HG03520 (cell line): ENCODE data around the gene ITPA.

Experiments used
- ATAC-seq: cut with Tn5 transposase; IDR thresholded peaks from one replicate; pipeline ENCODE4 v1.9.1; 2021; ENCODE audit warnings: mild to moderate bottlenecking, moderate library complexity; ENCODE audit not compliant: unreplicated experiment

Gene ITPA

GRCh38 chr20:3226093-3226492 is 16.8 kb downstream of the ITPA start:
- no peak for ATAC-seq

- ATAC-seq, result no peak
These were observed 17.6 kb downstream of the ITPA start for GRCh38 chr20:3226864-3227263.

GRCh38 chr20:3227506-3227905 is 18.2 kb downstream of the ITPA start:
- ATAC-seq, result no peak

GRCh38 chr20:3227936-3228749 is 18.8 kb downstream of the ITPA start:
- ATAC-seq, result no peak

GRCh38 chr20:3228750-3229032 is 19.4 kb downstream of the ITPA start:
- no peak for ATAC-seq

- no peak for ATAC-seq
These were observed 19.9 kb downstream of the ITPA start for GRCh38 chr20:3229158-3229557.

GRCh38 chr20:3229798-3230197 is 20.5 kb downstream of the ITPA start:
- no peak for ATAC-seq

- no peak for ATAC-seq
These were observed 21.8 kb downstream of the ITPA start for GRCh38 chr20:3231116-3231515.

GRCh38 chr20:3231889-3232588 is 22.7 kb downstream of the ITPA start:
- no peak for ATAC-seq

- no peak for ATAC-seq
These were observed 24.1 kb downstream of the ITPA start for GRCh38 chr20:3233131-3233990.

GRCh38 chr20:3233991-3234498 is 24.7 kb downstream of the ITPA start:
- ATAC-seq, result no peak

- no peak for ATAC-seq
These were observed 26.5 kb downstream of the ITPA start for GRCh38 chr20:3235666-3236324.

- ATAC-seq, result no peak
These were observed 28.0 kb downstream of the ITPA start for GRCh38 chr20:3237011-3237957.

GRCh38 chr20:3237958-3238615 is 28.8 kb downstream of the ITPA start:
- no peak for ATAC-seq

- ATAC-seq, result peak; percentile 51
These were observed 29.3 kb downstream of the ITPA start for GRCh38 chr20:3238616-3239025.

- ATAC-seq, result peak; percentile 35
These were observed 29.9 kb downstream of the ITPA start, which contains the start of gene SLC4A11 for GRCh38 chr20:3239026-3239866. Gene SLC4A11, minus strand, starts transcription at chr20:3239190. Its CDS starts 53 bp downstream, at chr20:3239137.

- ATAC-seq, result no peak
These were observed 30.8 kb downstream of the ITPA start for GRCh38 chr20:3239867-3240775.
